Activated CD4-positive, alpha-beta T cell treated with anti-CD3 and anti-CD28 coated beads, Interleukin-2, amount 50 U/mL, for 1 hour (primary cell): ENCODE measurements around the gene SOX9.

ENCODE experiments used
- DNase-seq: peaks from one replicate; pipeline ENCODE4 v3.0.0-alpha.2; 2020

Gene SOX9

DNA sequence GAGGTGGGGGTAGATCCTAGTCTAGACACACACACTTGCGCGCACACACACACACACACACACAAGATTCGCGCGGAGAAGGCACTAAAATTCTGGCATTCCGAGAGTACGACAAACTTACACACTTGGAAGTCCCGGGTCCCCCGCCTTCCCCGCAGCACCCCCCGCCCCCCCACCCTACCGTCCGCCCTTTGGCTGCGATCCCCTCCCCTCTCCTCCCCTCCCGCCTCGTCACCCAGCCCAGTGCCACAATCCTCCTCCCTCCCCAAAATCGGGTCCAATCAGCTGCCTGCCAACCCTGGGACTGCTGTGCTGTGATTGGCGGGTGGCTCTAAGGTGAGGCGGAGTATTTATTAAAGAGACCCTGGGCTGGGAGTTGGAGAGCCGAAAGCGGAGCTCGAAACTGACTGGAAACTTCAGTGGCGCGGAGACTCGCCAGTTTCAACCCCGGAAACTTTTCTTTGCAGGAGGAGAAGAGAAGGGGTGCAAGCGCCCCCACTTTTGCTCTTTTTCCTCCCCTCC, at the start of gene SOX9:
Gene SOX9, plus strand, starts transcription at position 379 of the 522 bp plus-strand sequence. CDS start 372 bp downstream, outside the sequence.
- no peak for DNase-seq

DNA sequence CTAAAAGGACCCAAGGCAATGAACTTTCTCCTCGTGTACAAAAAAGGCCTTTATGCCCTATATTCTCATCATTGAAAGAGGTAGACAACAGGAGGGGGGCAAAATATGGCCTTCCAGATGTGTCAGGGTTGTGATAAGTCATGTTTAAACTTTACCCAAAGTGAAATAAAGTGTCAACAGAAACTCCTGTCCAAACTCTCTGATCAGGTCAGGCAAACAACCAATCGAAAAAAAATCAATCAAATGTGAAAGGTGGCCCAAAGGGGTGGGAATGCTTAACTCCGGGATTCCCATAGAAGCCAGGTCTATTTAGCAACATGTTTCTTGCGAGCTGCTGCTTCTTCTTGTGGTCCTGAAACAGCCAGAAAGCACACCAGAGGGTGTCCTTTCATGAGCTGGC, 49.5 kb upstream of the SOX9 start:
- DNase-seq = no peak

DNA sequence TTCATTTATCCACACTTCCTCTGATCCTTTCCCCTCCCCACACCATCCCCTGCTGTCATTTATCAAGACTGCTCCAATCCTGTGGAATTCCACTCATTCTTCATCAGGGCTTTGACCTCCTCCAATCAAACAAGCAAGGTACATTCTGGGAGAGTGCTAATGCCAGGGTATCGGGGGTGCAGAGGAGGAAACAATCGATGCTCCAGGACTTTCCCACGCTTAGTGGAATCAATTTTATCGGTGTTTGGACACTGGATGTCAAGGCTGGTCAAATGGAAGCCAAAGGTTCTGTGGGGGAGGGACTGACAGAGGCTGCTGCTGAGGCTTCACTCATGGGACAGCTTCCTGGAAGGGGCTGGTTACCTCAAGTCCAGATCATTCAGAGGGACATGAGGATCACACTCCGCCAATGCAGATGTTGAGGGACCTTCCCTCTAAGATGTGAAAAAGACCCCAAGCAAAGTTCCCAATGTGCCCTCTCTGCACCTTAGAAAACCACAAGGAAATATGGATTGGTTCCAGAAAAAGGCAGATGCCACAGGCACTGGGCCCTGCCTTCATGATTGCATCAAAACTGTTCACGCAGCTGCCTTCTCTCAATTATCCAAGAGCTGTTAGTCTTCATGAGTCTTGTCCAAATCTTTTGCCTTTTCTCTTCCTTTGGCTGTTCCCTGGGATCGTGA, 44.7 kb upstream of the SOX9 start:
- DNase-seq = no peak

DNA sequence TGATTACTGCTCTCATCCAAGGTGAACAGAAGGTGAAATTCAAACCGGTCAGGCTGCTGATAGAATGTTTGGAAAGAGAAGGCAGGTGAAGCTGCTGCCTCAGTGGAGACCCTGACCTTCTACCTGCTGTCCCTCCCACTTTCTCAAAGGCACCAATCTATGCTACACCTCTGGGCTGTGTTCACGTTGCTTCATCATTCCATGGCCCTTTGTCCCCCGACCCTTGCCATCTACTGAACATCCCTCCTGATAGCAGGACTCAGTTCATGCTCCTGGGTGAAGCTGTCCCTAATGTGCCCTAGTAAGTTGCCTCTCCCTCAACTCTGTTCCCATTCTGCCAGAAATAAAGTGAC, 44.2 kb upstream of the SOX9 start:
- no peak for DNase-seq

DNA sequence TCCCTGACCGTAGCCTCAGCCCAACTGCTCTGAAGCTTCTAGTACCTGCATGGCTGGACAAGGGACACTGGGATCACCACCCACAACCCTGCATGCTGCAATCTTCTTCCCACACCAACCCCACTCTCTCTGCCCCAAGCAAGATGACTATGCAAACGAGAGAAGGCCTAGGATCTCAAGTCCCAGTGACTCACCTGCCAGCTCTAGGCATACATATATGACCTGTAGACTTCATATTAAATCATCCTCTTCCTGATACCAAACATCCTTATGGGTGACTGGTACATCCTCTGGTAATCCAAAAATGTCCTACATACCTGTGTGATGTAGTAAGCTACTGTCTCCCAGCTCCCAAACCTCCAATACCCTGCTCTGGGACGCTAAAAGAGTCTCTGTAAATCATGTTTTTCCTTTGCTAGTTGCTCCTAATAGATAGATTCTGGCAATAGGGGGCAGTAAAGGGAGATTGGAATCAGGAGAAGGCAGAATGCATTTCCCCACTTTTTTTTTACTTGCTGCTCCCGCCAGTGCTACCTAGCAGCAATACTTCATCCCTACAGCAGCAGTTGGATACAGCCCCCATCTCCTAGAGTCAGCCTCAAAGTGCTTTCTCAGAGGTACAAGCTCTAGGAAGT, 43.4 kb upstream of the SOX9 start:
- no peak for DNase-seq

DNA sequence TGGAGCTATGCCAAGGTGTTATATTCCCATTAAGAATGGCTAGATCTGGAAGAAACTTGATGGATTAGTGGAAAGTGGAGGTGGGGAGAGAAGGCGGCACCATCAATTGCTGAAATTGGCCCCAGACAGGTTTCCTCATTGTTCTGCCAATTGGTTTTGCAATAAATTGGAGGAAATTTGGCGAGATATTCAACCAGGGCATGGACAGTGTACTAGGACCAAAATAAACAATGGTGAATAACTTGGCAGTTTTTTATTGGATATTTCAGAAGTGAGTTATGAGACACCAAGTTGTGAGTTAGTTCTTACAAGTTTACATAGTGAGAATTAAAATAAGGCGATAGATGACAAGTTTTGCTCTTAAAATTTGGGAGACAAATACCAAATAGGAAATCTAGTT, 41.1 kb upstream of the SOX9 start:
- DNase-seq = no peak

DNA sequence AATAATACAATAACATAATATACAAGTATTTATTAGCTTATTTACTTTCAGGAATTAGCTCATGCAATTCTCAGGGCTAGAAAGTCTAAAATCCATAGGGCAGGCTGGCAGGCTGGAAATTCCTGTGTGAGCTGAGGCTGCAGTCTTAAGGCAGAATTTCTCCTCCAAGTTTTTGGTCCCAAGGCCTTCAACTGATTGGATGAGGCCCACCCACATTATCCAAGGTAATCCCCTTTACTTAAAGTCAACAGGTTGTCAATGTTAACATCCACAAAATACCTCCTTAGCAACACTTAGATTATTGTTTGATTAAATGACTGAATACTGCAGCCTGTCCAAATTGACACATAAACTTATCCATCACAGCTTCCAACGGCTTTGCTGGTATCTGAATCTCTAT, 32.9 kb upstream of the SOX9 start:
- no peak for DNase-seq

DNA sequence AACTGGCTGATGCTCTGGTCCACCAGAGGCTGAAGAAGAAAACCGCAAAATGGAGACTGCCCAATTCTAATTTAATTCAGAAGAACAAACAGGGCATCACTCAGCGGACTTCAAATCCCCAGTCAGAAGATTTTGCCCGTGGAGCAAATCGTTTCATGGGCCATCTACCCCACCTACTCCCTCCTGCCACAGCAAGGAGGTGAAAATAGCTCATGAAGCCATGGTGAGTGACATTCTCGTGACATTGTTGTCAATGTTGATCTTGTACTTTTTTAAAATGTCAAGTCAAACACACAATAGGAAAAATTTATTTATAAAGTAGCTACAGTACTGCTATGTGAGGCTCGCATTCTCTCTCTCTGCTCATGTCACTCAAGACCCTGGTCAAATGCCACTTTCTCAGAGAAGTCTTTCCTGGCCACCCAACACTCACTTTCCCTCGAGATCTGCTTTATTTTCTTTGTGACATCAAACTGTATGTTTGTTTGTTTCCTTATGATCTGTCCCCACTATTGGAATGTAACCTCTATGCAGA, 31.3 kb upstream of the SOX9 start:
- DNase-seq = no peak

DNA sequence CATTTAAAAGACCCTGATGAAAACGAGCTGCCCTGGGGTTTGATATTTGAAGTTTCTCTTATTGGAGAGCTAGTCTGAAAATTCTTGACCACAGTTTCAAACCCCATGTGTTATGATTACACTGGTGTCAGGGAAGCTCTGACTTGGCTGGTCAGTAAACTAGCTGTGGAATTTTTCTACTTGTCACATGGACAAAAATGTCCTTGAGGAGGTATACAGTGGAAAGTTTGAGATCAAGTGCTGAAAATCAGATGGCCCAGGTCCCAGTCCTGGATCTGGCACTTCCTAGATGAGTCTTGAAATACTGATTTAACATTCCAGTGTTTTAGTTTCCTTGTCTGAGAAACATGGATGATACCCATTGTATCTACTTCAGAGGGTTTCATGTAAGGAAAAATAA, 30.7 kb upstream of the SOX9 start:
- DNase-seq = no peak

DNA sequence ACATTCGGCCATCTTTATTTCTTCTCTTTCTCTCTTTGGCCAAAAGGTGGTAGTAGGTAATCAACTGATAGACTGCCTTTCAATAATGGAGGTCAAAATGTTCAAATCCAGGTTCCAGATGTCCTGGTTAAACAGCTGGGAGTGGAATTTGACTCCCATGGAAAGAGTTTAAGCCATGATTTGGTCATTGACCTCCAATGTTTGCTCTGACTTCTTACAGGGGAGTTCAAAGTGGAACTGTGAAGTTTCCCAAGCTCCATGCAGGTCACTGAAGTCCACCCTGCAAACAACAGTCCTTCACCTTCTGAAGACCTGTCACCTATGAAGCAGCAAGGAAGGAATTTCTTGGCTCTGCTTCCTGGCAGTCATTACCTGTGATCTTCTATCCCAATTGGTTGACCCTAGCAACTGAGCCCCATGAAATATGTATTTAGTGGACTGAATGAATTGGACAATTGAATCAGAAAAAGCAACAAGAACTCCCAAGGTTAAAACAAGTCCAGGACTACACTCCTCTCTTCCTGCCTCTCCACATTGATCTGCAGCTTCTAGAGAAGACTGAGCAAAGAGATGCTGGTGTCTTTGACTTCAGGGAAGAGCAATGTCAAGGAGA, 28.0 kb upstream of the SOX9 start:
- DNase-seq = no peak

DNA sequence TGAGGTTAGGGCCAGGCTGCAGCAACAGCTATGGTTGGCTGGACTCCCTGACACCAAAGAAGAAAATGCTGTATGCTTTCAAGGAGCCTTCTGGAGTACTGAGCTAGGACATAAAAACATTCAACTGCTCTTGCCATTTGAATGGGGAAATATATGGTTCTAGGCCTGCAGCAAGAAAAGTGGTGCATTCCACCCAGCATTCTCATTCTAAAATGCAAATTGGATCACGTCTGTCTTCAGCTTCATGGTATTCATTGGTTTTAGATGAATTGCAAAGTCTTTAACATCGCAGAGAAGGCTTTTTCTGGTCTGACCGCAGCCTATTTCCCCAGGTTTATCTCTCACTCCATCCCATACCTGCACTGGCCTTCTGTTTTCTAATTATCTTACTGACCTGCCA, 27.1 kb upstream of the SOX9 start:
- no peak for DNase-seq

DNA sequence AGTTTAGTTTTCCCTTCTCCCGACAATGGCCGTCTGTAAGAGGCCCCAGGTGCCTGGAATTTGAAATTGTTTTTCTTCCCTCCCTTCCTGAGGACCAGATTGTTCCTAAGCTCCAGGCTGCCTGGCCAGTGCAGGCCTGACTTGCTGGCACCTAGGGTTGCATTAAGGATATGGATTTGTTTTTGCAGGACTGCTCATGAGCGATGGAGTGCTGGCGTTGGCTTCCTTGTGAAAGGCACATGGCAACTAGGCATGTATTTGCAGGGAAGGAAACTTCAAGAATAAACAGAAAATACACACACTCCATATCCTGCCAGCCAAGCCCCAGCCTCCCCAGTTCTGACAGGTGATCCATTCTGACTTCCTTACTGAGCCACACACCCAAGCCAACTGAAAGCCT, 25.5 kb upstream of the SOX9 start:
- no peak for DNase-seq

DNA sequence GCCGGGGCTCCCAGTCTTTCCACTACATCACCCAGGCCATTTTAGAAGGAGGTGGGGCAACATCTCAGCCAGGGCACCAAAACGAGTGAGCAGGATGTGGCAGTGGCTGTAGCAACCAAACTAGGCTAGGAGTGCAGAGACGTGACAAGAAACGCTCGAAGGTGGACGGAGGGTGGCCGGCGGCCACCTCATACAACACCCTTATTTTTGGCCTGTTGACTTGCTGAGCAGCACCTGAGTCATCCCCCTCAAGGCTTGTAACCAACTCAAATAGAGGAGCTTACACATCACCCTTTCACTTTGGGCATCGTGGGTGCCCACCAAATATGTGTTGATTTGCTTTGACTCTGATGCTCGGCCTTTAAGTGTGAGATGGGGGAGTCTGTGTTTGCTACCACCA, 23.7 kb upstream of the SOX9 start:
- no peak for DNase-seq

DNA sequence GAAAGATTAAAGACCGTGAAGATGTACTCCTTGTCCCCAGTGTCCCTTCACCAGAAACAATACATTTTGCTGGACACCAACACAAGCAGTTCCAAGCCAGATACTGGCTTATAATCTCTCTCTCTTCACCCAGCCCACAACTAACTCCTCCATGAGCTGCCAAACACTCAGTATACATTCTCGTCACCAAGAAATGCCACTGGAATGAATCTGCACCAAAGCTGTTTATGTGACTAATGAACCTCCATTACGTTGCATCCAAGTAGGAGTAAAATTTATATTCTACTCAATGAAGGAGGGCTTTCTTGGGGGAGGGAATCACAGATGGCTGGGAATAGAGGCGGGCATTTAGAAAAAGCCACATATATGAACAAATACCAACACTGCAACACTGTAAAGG, 20.9 kb upstream of the SOX9 start:
- no peak for DNase-seq

DNA sequence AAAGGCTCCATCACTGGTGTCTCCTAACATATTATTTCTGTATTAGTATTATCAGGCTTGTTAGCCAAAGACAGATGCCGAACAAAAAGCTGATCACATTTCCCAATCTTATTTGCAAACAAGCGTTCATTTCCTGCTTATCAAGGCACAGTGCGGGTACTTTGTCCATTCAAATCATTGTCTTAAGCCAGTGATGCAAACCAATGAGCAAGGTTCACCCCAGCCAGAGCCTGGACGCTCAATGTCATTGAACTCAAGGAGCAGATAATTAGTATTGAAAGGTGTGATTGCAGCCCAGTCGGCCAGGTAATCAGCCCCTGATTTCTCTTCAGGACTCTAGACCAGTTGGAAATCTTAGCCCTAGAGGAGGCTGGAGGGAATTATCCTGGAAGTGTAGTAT, 20.4 kb upstream of the SOX9 start:
- no peak for DNase-seq

DNA sequence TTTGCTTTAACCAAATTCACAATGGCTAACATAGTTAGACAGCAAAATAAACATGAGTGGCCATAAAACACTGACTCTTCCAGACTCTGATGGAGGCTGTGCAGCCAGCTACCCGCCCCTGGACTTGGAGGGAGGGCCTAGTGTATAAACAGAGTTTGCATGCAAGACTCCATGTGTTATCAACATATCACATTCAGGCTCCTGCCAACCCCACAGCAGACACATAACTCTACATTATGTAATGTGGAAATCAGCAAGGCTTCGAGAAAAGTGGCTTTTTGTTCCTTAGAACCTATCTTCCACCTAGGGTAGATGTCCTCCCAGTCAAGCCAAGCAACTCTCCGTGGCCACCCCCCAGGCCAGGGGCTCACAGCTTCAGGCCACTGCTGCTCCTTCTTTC, 19.3 kb upstream of the SOX9 start:
- no peak for DNase-seq

DNA sequence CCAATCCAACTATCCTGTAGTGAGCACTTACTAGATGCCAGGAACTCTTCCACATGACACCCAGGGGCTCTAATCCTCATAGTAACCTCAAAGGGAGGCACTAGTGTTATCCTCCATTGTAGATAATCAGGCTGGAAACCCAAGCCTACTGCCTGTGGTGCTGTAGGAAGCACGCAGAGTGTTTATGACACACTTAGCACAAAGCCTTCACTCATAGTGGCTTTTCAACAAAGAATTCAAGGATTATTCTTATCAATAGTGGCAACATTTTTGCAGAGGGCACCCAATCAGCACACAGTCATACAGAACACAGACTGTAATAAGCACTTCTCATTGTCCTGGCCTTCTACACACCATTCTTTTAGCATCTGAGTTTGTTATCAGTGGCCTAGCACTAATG, 18.5 kb upstream of the SOX9 start:
- DNase-seq = no peak

DNA sequence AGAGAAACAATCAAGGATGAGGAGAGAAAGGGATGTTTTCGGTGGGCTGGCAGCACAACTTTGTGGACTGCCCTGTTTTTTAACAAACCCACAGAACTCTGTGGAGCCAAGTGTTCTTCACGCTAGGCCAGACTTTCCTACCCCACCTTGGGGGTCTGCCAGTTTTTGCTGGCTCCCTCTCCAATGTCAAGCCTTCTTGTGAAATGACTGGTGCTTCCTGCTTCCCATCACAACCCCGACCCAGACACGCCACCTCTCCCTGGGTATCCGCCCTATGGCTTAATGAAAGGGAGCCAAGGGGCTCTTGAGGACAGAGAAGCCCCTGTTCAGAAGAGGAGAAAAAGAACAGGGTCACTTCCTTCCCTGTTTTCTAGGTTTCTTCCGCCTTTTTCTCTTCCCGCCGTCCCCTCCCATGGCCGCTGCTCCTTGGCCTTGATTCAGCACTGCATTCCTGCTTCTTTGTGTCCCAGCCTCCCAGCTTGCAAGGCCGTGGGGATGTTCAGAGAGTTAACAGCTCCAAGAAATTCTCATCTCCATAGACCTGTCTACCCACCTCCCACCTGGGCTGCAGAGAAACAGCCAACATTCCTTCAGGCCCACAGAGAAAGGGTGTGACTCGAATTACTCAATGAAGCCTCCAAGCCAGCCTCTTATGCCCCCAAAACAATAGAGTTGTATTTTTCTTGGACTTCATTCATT, 16.5 kb upstream of the SOX9 start:
- no peak for DNase-seq

DNA sequence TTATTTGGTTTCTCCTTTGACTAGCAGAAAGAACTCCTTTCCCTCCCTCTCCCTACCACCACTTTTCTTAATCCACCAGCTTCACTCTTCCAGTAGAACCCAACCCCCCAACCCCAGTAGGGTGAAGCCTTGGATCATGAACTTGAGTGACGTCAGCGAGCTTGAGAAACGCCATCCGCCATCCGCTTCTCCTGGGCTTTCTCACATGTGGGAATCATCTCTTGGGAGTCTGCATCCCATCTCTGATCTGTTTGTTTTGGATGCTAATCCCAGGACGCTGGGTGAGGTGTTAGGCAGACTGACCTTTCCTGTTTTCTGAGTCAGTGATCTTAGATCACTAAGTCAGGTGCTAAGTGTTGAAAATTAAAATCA, 16.0 kb upstream of the SOX9 start:
- DNase-seq = no peak

DNA sequence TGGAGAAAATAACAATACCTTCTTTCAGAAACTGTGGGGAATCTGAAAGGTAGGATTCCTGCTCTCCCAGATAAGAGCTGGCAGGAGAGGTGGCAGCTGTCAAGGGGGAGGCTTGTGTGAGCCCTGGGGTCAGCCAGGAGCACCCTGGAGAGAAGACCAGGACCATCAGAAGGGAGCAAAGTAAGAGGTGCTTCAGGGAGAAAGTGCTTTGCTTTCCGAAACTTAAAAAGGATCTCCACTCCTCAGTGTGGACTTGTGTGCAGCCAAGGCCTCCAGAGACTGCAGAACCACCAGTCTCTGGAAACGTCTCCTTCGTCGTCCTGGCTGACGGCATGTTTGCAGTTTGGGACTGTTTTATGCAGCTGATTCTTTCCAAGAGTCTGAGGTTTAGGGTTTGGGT, 13.7 kb upstream of the SOX9 start:
- DNase-seq = no peak

DNA sequence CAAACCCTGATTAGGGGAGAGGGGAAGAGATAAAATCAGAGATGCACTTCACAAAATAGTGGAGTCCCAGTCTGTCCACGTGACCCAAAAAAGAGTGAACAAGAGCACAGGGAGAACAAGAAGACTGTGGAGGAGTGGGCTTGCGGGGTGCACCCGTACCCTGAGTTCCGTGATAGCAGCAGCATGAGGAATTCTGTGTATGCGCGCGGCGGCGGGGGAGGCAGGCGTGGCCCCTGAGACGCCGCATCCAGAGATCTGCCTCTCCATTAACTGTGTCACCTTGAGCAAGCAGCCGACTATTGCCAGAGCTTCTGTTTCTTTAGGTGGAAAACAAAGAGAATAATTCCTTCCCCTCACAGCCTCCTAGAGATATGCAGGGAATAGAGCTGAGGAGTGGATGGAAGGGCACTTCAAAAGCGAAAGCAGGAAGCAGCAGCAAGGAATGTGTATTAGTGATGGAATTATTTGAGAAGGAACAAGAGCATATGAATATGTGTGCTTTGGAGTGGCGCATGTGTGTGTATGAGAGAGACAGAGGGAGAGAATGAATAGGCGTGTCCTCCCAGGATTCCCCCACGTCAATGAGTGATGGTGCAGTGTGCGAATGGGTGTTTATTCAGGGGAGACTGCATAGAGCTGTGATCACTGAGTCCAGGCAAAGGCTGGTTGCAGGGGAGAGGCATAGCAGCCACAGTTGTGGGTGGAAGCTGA, 10.4 kb upstream of the SOX9 start:
- no peak for DNase-seq

DNA sequence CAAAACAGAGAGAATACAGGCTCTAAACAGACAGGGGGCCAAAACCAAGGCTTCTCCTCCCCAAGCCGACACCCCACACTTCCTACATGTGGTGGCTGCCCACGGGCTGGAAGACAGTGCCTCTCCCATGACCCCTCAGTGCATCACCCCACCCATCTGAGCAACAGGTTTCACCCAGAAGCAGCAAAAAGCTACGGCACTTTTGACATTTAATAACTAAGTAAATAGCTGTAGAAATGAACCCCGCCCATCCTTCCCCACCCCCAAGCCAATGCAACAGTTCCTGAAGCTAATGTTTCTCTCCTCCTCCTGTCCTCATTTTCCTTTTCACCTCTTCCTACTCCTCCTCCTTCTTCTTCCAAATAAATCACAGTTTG, 9.9 kb upstream of the SOX9 start:
- no peak for DNase-seq

DNA sequence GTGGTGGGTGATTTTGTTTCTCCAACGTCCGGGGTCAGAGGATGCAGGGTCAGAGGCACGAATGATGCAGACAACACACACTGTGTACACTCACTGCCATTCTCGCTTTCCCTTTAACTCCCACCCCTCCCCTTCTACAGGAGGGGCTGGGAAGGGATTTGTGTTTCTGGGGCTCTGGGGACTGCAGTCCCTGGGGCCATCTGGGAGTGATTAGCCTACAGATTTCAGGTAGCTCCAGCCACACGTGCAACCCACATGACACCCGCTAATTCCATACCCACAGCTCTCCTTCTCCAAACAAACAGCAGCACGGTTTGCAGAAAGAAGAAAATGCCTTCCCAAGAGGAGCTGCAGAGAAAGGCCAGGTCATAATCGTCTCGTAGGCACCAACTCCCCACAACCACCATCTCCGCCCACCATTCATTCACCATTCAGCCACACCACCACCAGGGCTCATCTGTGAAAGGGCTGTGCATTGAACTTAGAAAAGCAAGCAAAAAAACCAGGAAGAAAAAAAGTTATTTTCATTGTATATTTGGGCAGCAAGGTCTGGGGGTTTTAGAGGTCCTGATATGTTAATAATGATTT, 9.4 kb upstream of the SOX9 start:
- no peak for DNase-seq
